BJ (cell line): ENCODE measurements around the gene NACC2. TPM values are rescaled to one million over a fixed set of nuclear protein-coding genes. Genes with fewer than 3 reads are reported as not detected.

Experiments used
- CTCF ChIA-PET: fragments of 350-600 bp; formaldehyde crosslinking; extraction: SDS; loops from one replicate; lab custom pipeline; 2021; ENCODE audit warnings: antibody characterized with exemption, inconsistent platforms; lab: Yijun Ruan, JAX
- POLR2A ChIA-PET: fragments of 300-600 bp; sonication (Branson Sonifier 250); formaldehyde crosslinking; extraction: SDS; loops from one replicate; lab custom pipeline; 2021; ENCODE audit warnings: antibody characterized with exemption; lab: Charles Lee
- DNase-seq: peaks from one replicate; pipeline ENCODE4 v3.0.0-alpha.2; 2011; ENCODE audit warnings: low read depth
- H3K27me3 ChIP-seq: 2 replicates; pipeline ENCODE4 v1.6.0; 2011; ENCODE audit warnings: low read length; ENCODE audit not compliant: control insufficient read depth, insufficient read depth
- H3K36me3 ChIP-seq: 2 replicates; pipeline ENCODE4 v1.5.1; 2011; ENCODE audit warnings: low read length; ENCODE audit not compliant: control insufficient read depth, insufficient read depth
- H3K4me3 ChIP-seq: 2 replicates; pipeline ENCODE4 v1.5.1; 2011; ENCODE audit warnings: low read depth, mild to moderate bottlenecking, control low read depth, low read length
- CTCF ChIP-seq: IDR thresholded peaks from 2 replicates; pipeline ENCODE4 v1.5.1; 2011; ENCODE audit warnings: low read depth, mild to moderate bottlenecking, control low read depth, inconsistent platforms, low read length, moderate library complexity; ENCODE audit not compliant: insufficient read depth
- polyA plus RNA-seq: library from polyadenylated mRNA; depleted of rRNA; stranded (reverse); fragments of >200 nt; gene quantifications from 2 replicates; pipeline ENCODE4 v1.2.3, GENCODE V29; 2011

Gene NACC2
- polyA plus RNA-seq, 1 experiment: 19.2 TPM

GRCh38 chr9:136048560-136049411, 46.3 kb downstream of the NACC2 start:
- no peak for TF ChIP-seq CTCF
- no peaks in the 10 kb centered on the region for H3K27me3 ChIP-seq
- POLR2A ChIA-PET: no interaction called here
- no peak for DNase-seq
- no peak overlapping the region for H3K4me3 ChIP-seq
- H3K36me3 ChIP-seq: peaks cover 15% of the 10 kb centered on the region
- CTCF ChIA-PET: interaction anchor here (0.6 kb wide), 1 partner anchor 73 kb away, joined by 3 read pairs; no protein-coding TSS in a partner anchor

GRCh38 chr9:136047775-136048559, 47.1 kb downstream of the NACC2 start:
- POLR2A ChIA-PET: no interaction called here
- DNase-seq: no peak
- no peaks in the 10 kb centered on the region for H3K27me3 ChIP-seq
- TF ChIP-seq CTCF: no peak
- H3K36me3 ChIP-seq: peaks cover 15% of the 10 kb centered on the region
- CTCF ChIA-PET: interaction anchor here (0.6 kb wide), 1 partner anchor 72 kb away, joined by 3 read pairs; no protein-coding TSS in a partner anchor
- no peak overlapping the region for H3K4me3 ChIP-seq

GRCh38 chr9:136047076-136047774, 47.9 kb downstream of the NACC2 start:
- TF ChIP-seq CTCF: no peak
- Histone ChIP-seq H3K36me3 (peaks cover 15% of the 10 kb centered on the region), H3K27me3 (no peaks in the 10 kb centered on the region), H3K4me3 (no peak overlapping the region)
- ChIA-PET POLR2A (no interaction called here), CTCF (interaction anchor here (1.5 kb wide), 1 partner anchor 11 kb away, joined by 4 read pairs; no protein-coding TSS in a partner anchor)
- no peak for DNase-seq

- CTCF ChIA-PET: interaction anchor here (1.5 kb wide), 1 partner anchor 10 kb away, joined by 4 read pairs; no protein-coding TSS in a partner anchor
- DNase-seq: no peak
- TF ChIP-seq CTCF: no peak
These were observed 48.6 kb downstream of the NACC2 start for GRCh38 chr9:136046554-136046920.

More at GRCh38 chr9:136046554-136046920, 48.6 kb downstream of the NACC2 start:
- Histone ChIP-seq H3K4me3 (no peak overlapping the region), H3K36me3 (peaks cover 15% of the 10 kb centered on the region), H3K27me3 (no peaks in the 10 kb centered on the region)
- POLR2A ChIA-PET: no interaction called here
